HT-29 (cell line): ENCODE measurements around the gene RRP1B. TPM values are rescaled to one million over a fixed set of nuclear protein-coding genes. Genes with fewer than 3 reads are reported as not detected.
"Not testable (repeated sequence)": the region's sequence is repeated elsewhere in the genome, so short reads cannot be mapped to it uniquely, and the experiment has no call there.

Source experiments
- DNase-seq: peaks from one replicate; pipeline ENCODE4 v3.0.0-alpha.2; 2015; ENCODE audit warnings: low spot score
- total RNA-seq: library from RNA; depleted of rRNA; stranded (reverse); fragments of >200 nt; shearing (Covaris generic); gene quantifications from 2 replicates; pipeline ENCODE4 v1.2.3, GENCODE V29; 2014; rRNA removed

The RRP1B gene, protein sequence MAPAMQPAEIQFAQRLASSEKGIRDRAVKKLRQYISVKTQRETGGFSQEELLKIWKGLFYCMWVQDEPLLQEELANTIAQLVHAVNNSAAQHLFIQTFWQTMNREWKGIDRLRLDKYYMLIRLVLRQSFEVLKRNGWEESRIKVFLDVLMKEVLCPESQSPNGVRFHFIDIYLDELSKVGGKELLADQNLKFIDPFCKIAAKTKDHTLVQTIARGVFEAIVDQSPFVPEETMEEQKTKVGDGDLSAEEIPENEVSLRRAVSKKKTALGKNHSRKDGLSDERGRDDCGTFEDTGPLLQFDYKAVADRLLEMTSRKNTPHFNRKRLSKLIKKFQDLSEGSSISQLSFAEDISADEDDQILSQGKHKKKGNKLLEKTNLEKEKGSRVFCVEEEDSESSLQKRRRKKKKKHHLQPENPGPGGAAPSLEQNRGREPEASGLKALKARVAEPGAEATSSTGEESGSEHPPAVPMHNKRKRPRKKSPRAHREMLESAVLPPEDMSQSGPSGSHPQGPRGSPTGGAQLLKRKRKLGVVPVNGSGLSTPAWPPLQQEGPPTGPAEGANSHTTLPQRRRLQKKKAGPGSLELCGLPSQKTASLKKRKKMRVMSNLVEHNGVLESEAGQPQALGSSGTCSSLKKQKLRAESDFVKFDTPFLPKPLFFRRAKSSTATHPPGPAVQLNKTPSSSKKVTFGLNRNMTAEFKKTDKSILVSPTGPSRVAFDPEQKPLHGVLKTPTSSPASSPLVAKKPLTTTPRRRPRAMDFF
- 19.4 and 20.0 TPM in 2 replicates for total RNA-seq

DNA sequence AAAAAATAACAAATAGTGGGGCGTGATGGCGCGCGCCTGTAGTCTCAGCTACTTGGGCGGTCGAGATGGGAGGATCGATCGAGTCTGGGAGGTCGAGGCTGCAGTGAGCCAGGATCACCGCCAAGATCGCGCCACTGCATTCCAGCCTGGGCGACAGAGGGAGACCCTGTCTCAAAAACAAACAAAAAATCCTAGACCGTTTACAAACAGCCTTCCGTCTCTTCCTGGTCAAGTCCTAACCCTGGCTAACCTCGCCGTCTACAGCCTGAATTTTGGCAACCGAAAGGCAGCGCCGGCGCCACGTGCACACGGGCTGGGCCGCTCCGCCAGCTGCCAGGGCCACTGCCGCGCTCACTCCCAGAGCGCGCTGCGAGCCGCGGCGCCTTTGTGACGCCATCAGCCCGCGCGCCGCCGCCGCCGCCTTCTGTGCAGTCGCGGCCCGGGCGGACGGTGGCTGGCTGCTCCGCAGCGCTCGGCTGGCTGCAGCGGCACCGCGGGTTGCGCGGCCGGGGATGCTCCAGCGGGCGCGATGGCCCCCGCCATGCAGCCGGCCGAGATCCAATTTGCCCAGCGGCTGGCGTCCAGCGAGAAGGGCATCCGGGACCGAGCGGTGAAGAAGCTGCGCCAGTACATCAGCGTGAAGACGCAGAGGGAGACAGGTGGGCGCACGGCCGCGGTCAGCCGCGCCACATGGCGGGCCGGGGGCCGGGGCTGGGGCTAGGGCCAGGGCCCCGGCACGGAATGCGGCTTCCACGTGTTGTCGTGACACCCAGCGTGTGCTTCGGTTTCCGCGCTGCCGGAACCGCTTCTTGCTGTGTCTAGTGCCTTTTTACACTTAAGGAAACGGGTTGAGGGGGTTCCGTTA, at the start of gene RRP1B, which contains the start of gene HSF2BP:
Gene RRP1B, plus strand, starts transcription at position 425 of the 865 bp plus-strand sequence. Its CDS starts 105 bp downstream, at position 530.
Gene HSF2BP, minus strand, starts transcription at position 353 of the 865 bp plus-strand sequence. CDS start 1,392 bp downstream, outside the sequence.
- peak; percentile 76 for DNase-seq

DNA sequence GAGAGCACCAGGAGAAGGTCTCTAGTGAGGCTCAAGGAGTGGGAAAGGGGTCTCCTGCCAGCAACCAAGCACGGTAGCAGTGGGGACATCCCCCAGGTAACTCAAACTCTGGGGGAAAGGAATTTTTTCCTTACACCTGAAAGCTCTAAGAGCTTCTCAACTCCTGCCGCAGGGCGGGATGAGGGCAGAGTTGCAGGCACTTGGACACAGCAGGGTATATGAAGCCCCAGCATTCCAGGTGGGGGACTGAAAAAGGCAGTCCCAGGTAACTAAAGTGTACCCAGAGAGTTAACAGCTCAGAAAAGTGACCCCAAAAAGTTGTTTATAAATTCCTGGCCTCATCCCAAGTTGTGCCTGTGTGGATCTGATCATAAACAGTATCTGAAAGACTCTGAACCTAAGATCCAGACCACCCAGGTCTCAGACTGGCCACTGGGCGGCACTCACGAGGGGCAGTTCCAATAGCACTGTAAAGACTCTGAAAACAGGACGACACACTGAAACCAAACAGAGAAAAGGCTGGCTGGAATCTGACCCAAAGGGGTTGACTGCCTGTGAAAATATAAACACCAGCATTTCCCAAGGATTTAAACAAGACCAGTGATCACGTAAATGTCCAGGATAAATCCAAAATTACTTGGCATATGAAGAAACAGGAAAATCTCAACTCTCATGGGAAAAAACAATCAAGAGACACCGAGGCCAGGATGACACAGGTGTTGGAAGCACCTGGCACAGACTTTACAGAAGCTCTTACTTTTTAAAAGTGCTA, 47.6 kb upstream of the RRP1B start:
- peak; percentile 59 for DNase-seq

DNA sequence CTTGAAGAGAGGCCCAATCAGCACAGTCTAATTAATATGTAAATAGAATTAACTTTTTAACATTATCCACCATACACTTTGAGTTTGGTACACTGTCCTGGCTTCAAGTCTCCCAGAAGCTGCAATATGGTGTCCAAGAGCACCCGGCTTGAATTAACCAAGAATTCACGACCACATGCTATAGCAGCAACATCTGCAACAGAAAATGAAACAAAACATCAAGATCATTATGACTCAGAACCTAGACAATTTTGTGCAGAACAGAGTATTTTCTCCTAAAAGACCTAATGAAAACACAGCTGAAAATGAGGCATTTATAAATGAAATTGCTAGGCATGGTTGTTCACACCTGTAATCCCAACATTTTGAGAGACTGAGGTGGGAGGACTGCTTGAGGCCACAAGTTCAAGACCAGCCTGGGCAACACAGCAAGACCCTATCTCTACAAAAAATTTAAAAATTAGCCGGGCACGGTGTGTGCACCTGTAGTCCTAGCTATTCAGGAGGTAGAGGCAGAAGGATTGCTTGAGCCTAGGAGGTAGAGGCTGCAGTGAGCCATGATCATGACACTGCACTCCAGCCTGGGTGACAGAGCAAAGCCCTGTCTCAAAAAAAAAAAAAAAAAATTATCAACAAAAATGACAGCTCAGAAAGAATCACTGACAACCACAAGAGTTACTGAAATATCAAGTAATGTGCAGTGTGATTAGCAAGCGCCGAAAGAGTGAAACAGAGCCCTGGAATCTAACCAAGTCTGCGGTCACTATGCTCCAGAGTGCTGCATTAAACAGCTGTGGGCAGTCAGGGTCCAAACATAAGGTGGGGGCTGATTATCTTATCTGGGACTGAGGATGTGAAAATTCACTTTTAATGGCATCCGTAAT, 45.4 kb upstream of the RRP1B start:
- no peak for DNase-seq

DNA sequence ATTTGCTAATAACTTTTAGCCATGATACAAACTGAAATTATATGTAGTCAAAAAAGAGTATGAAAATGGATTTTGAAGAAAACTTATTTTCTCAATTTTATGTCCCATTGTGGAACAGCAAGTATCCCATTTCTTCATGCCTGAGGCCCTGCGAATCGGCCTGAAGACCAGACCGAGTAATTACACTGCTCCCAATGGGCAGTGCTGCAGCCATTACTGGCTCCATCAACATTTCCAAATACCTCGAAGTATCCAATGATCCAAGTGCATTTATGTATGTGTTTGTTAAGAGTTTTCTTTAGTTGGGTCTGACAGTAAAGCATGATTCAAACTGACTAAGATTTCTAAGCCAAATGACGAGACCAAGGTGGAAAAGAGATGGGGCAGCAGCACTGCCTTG, 44.5 kb upstream of the RRP1B start:
- no peak for DNase-seq

DNA sequence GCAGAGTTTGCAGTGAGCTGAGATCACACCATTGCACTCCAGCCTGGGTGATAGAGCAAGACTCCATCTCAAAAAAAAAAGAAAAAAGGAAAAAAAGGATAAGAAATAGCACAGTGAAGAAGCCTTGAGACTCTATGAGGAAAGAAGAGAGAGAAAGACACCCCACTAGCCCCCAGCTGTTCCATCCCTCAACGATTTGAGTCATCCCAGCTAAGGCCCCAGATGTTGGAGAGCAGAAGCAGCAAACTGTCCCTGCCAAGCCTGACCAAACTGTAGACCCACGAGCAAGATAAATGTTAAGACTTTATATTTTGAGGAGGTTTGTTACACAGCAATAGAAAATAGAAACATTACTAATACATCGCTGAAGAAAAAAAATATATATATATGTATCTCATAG, 42.5 kb upstream of the RRP1B start:
- not testable (repeated sequence) for DNase-seq

DNA sequence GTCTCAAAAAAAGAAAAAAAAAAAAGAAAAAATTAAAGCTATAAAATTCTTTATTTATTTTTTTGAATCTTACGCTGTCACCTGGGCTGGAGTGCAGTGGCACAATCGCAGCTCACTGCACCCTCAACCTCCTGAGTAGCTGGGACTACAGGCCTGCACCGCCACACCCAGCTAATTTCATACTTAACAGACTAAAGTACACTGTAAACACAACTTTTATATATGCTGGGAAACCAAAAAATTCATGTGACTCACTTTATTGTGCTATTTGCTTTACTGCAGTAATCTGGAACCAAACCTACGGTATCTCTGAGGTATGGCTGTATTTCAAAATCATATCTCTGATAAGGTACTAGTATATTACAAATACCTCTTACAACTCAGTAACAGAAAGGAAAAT, 40.4 kb upstream of the RRP1B start:
- no peak for DNase-seq

DNA sequence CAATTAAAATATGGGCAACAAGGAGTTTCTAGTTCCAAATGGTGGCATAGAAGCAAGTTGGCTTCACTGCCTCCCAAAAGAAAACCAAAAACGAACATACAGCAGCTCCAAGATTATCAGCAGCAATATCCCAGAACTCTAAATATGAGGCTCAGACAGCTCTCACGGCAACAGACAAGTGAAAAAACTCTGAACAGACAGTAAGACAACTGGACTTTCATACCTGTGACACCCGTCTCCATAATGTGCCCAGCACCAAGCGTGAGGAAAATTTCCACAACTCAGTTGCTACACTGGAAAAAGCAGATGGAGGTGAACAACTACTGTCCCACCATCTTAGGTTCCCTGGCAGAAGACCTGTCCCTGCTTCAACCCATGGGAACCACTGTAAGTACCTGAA, 40.0 kb upstream of the RRP1B start:
- DNase-seq = no peak

DNA sequence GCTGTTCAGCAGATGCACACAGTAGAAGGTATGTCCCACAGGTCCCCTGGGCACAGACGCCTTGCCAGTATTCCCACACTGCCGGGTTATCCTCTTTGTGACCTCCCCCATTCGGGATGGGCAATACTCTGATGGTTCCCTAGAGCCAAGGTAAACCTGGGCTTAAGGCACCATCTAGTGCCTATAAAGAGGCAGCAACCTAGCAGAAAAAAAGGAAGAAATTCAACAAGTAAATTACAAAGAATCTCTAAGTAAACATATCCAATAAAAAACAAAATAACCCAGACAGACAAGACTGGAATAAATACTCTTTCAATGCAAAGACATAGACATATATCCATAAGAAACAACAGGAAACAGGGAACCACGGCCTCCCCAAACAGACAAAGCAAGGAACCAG, 39.5 kb upstream of the RRP1B start:
- DNase-seq = no peak

DNA sequence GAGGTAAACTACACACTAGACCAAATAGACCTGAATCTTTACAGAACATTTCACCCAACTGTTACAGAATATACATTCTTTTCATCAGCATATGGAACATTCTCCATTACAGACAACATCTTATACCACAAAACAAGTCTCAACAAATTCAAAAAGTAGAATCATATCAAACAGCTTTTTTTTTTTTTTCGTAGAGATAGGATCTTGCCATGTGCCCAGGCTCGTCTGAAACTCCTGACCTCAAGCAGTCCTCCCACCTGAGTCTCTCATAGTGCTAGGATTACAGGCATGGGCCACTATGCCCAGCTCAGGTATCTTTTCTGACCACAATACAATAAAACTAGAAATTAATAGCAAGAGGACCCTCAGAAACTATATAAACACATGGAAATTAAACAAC, 36.6 kb upstream of the RRP1B start:
- no peak for DNase-seq

DNA sequence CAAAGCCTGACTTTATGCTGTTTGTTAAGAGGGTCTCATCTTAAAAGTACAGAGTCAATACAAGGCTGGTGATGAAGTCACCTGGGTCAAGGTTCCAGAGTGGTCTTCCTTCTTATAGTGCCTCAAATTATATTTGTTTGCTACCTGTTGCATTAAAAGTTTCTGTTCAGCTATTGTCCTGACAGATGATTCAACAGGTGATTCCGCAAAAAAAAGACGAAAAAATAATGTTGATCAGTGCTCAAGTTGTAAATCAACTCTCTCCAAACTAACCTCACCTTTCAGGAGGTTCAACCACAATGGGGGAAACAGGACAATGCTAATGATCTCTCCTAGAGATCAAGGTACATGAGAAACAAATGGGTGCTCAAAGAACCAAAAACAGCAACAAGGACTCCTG, 35.8 kb upstream of the RRP1B start:
- no peak for DNase-seq

DNA sequence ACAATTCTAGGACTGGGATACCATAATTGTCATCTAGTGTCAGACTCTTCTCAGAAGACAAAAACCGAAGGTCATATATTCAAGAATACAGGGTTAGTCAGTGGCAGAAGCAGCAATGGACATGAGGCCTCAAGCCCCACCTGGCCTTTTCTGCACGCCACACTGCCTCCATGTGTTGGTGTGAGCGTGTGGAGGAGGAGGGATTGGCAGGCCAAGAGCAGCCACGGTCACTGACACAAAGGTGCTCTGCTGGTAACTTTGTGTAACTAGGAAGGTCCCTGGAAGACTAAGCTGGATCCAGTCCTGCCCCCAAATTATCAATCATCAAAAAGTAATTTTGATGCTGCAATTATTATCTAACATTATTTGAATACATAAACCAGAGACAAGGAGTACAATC, 35.0 kb upstream of the RRP1B start:
- DNase-seq = no peak

DNA sequence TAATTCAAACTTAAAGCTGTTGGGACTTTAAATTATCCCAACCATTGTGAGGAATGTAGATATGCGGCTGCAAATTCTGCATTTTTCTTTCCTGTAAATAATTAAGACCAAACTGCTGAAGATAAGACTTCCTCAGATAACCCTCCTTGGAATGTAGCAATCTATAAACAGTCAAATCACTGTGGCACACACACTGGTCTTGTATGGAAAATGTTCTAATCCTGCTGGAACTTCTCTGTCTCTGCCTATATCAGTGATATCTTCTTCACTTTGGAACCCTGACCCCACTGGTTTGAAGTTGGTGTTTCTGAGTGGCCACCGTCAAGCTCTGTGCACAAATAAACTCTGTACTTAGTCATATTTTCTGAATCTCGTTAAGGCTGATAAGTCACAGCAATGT, 33.0 kb upstream of the RRP1B start:
- no peak for DNase-seq

DNA sequence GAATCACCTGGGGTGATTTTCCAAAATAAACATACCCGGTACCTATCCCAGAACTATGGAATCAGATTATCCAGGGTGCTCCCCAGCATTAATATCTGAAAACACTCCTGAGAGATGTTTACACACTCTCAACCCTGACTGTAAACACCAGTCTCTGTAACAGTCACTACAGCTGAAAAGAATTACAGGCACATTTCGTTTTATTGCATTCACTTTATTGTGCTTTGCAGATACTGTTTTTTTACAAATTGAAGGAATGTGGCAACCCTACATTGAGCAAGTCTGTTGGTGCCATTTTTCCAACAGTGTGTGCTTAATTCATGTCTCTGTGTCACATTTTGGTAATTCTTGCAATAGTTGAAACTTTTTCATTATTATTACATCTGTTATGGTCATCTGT, 31.8 kb upstream of the RRP1B start:
- no peak for DNase-seq

DNA sequence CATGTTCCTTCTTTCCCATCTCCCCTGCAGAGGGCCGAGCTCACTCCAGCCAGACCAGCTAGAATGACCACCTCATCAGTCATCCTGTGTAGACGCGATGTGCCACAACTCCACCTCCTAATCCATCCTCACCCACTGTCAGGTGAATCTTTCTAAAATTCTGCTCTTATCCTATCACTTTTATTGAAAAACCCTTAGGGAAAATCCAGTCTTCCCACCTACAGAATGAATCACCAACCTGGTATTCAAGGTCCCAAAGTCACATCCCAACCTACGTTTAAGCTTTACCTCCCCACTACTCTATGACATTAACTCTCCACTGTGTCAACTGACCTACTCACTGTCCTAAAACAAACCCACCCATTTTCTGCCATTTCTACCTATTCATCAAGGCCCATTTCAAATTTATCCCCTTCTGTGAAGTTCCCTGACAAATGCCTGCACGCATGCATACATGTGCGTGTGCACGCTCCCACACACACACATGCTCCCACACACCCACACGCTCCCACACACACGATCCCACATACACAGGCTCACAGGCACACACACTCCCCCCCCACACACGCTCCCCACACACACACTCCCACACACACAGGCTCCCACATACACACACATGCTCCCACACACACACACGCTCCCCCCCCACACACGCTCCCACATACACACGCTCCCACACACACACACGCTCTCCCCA, 27.8 kb upstream of the RRP1B start:
- DNase-seq = no peak

DNA sequence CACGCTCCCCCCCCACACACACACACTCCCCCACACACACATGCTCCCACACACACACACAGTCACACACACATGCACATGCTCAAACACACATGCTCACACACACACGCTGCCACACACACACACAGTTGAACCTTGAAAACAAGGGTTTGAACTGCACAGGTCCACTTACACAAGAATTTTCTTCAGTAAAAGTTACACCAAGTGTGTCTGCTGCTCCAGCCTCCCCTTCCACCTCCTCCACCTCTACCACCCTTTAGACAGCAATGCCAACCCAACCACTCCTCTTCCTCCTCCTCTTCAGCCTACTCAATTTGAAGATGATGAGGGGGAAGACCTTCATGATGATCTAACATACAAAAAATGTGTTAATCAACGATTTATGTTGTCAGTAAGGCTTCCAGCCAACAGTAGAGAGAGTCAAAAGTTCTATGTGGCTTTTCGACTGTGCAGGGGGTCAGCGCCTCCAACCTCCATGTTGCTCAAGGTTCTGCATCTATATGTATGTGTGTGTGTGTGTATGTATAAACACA, 26.9 kb upstream of the RRP1B start:
- no peak for DNase-seq

DNA sequence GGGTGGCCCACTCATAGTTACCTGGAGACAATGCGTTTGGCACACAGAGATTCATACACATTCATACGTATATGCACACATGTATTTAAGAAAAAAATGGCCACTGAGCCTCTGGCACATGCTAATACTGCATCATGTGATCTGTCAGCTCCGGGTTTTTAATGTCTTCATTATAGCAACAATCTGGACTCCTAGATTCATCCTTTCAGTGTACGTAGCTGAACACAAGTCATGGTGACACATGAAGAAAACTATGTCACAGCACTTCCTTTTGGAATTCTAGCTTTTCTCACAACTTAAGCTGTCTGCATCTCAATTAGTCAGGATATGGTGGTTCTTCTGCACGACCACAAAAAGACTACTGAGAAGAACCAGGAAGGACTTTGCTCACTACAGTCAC, 24.7 kb upstream of the RRP1B start:
- no peak for DNase-seq

DNA sequence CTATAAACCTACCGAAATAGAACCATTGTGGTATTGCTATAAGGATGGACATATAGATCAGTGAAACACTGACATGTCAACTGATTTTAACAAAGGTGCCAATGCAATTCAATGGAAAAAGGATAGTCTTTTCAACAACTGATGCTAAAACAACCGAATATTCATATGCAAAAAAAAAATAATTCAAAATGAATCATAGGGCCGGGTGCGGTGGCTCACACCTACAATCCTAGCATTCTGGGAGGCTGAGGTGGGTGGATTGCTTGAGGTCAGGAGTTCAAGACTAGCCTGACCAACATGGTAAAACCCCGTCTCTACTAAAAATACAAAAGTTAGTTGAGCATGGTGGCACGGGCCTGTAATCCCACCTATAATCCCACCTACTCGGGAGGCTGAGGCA, 23.9 kb upstream of the RRP1B start:
- DNase-seq = no peak

DNA sequence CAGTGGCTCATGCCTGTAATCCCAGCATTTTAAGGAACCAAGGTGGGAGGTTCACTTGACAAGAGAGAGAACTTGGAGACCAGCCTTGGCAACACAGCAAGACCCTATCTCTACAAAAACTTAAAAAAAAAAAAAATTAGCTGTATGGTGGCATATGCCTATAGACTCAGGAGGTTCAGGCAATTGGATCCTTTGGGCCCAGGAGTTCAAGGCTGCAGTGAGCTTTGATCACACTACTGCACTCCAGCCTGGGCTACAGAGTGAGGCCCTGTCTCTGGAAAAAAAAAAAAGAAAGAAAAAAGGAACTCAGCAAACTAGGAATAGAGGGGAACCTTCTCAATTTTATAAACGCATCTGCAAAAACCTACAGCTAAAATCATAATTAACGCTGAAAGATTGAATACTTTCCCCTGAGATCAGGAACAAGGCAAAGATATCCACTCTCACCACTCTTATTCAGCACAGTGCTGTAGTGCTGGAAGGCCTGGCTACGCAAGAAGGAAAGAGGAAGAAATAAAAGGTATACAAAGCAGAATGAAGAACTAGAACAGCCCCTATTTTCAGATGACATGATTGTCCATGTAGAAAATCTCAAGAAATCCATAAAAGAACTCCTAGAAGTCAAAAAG, 21.7 kb upstream of the RRP1B start:
- no peak for DNase-seq
